Fibroblast of lung (primary cell): ENCODE measurements around the gene CDIPT. TPM values are rescaled to one million over a fixed set of nuclear protein-coding genes. Genes with fewer than 3 reads are reported as not detected.

Experiments
- DNase-seq, 2 donors: peaks; one replicate each; pipeline versions ENCODE4 v3.0.0 to v3.0.0-alpha.2; 2010; ENCODE audit warnings: low read depth in 2 of 2
- H2AFZ ChIP-seq: 2 replicates; pipeline ENCODE4 v1.5.1; 2012; ENCODE audit warnings: low read length, control low read depth, inconsistent platforms
- H3K27ac ChIP-seq: 2 replicates; pipeline ENCODE4 v1.5.1; 2011; ENCODE audit warnings: low read length, control low read depth; ENCODE audit not compliant: insufficient read depth
- H3K27me3 ChIP-seq: 2 replicates; pipeline ENCODE4 v1.5.1; 2011; ENCODE audit warnings: mild to moderate bottlenecking, low read length; ENCODE audit not compliant: control insufficient read depth, insufficient read depth
- H3K36me3 ChIP-seq: 2 replicates; pipeline ENCODE4 v1.5.1; 2011; ENCODE audit warnings: low read length; ENCODE audit not compliant: control insufficient read depth, insufficient read depth
- H3K4me1 ChIP-seq: 2 replicates; pipeline ENCODE4 v1.5.1; 2011; ENCODE audit warnings: low read length; ENCODE audit not compliant: control insufficient read depth, insufficient read depth; ENCODE audit errors: extremely low read depth
- H3K4me2 ChIP-seq: 2 replicates; pipeline ENCODE4 v1.5.1; 2011; ENCODE audit warnings: low read length, control low read depth; ENCODE audit not compliant: insufficient read depth; ENCODE audit errors: extremely low read depth
- H3K4me3 ChIP-seq, 4 experiments: fragments of 200-600 bp in 1 of 4; sonication (generic) in 1 of 4; replicated peaks in 1 of 4; 2 replicates each; pipeline ENCODE4 v1.5.1; 2011 to 2016; ENCODE audit warnings: low read length in 4 of 4, low read depth in 3 of 4, mild to moderate bottlenecking in 3 of 4, control low read depth in 2 of 4, inconsistent platforms in 1 of 4, mixed read lengths in 1 of 4; ENCODE audit not compliant: insufficient read depth in 1 of 4; ENCODE audit errors: control extremely low read depth in 1 of 4
- H3K79me2 ChIP-seq: 2 replicates; pipeline ENCODE4 v1.5.1; 2012; ENCODE audit warnings: mild to moderate bottlenecking, low read length, inconsistent platforms; ENCODE audit not compliant: control insufficient read depth, insufficient read depth
- H3K9ac ChIP-seq: 2 replicates; pipeline ENCODE4 v1.5.1; 2011; ENCODE audit warnings: mild to moderate bottlenecking, low read length, control low read depth; ENCODE audit not compliant: insufficient read depth
- H3K9me3 ChIP-seq: 2 replicates; pipeline ENCODE4 v1.5.1; 2012; ENCODE audit warnings: low read depth, low read length; ENCODE audit not compliant: control insufficient read depth, insufficient read depth
- H4K20me1 ChIP-seq: 2 replicates; pipeline ENCODE4 v1.5.1; 2011; ENCODE audit warnings: low read length; ENCODE audit not compliant: control insufficient read depth, insufficient read depth; ENCODE audit errors: extremely low read depth
- EZH2 ChIP-seq: IDR thresholded peaks from 2 replicates; pipeline ENCODE4 v1.5.1; 2012; ENCODE audit warnings: low read length, control low read depth, mild to moderate bottlenecking; ENCODE audit errors: missing control alignments
- polyA plus RNA-seq, 2 donors: library from polyadenylated mRNA; depleted of rRNA in 1 of 2; stranded (reverse) in 1 of 2; unstranded in 1 of 2; fragments of >200 nt; gene quantifications; 2 replicates each; pipeline ENCODE4 v1.2.1, GENCODE V29; 2011 to 2012; ENCODE audit warnings: missing spikeins in 1 of 2
- total RNA-seq: library from RNA; depleted of rRNA; stranded (reverse); fragments of >200 nt; gene quantifications from 2 replicates; pipeline ENCODE4 v1.2.1, GENCODE V29; 2014
- TF ChIP-seq, protein P1 (sequence below), 2 donors: IDR thresholded peaks in 1 of 2; conservative IDR thresholded peaks in 1 of 2; 1 replicate in 1 of 2; 2 replicates in 1 of 2; pipeline ENCODE4 v1.5.1; 2011 to 2012; ENCODE audit warnings: low read length in 2 of 2, control low read depth in 1 of 2, inconsistent platforms in 1 of 2, low read depth in 1 of 2, mild to moderate bottlenecking in 1 of 2

Gene CDIPT
- total and polyA plus RNA-seq, 2 donors (not counting 1 experiment from before 2014, with no cell fraction given): 84.9 to 99.6 TPM

DNA sequence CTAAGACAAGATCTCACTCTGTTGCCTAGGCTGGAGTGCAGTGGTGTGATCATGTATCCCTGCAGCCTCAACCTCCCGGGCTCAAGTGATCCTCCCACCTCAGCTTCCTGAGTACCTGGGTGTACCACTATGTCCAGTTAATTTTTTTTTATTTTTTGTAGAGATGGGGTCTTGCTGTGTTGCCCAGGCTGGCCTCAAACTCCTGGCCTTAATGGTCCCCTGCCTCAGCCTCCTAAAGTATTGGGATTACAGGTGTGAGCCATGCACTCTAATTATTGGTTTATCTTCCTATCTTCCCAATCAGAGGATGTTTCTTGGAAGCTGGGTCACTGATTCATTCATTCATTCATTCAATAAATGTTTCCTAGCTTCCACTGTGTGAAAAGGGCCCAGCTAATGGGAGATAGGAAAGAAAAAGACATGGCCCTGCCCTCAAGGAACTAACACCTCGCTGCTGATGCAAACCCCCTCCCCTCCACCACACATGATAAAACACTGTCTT lies 45.7 kb upstream of the CDIPT start:
- Histone ChIP-seq H3K36me3 (no peaks in the 10 kb centered on the region), H3K9ac (no peak overlapping the region), H3K79me2 (no peaks in the 10 kb centered on the region), H3K27me3 (no peaks in the 10 kb centered on the region), H3K4me3 (no peak overlapping the region), H3K9me3 (no peaks in the 10 kb centered on the region), H3K4me1 (no peaks in the 10 kb centered on the region), H3K27ac (no peak overlapping the region), H3K4me2 (no peak overlapping the region), H4K20me1 (no peaks in the 10 kb centered on the region), H2AFZ (no peak overlapping the region)
- no peak for TF ChIP-seq EZH2
- TF ChIP-seq, protein P1, sequence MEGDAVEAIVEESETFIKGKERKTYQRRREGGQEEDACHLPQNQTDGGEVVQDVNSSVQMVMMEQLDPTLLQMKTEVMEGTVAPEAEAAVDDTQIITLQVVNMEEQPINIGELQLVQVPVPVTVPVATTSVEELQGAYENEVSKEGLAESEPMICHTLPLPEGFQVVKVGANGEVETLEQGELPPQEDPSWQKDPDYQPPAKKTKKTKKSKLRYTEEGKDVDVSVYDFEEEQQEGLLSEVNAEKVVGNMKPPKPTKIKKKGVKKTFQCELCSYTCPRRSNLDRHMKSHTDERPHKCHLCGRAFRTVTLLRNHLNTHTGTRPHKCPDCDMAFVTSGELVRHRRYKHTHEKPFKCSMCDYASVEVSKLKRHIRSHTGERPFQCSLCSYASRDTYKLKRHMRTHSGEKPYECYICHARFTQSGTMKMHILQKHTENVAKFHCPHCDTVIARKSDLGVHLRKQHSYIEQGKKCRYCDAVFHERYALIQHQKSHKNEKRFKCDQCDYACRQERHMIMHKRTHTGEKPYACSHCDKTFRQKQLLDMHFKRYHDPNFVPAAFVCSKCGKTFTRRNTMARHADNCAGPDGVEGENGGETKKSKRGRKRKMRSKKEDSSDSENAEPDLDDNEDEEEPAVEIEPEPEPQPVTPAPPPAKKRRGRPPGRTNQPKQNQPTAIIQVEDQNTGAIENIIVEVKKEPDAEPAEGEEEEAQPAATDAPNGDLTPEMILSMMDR (conservative IDR thresholded peaks at IDR 0.05 in 1 of 2, IDR thresholded peaks at IDR 0.05 in 1 of 2; ENCODE audit: low read depth in 1 of 2, low read length in 2 of 2): no peak
- DNase-seq: no peak

- Histone ChIP-seq H3K4me2 (no peak overlapping the region), H3K9ac (no peak overlapping the region), H3K4me3 (no peak overlapping the region), H3K79me2 (no peaks in the 10 kb centered on the region), H4K20me1 (no peaks in the 10 kb centered on the region), H3K27ac (no peak overlapping the region), H3K4me1 (no peaks in the 10 kb centered on the region), H3K9me3 (no peaks in the 10 kb centered on the region), H3K27me3 (no peaks in the 10 kb centered on the region), H2AFZ (no peak overlapping the region), H3K36me3 (no peaks in the 10 kb centered on the region)
- TF ChIP-seq, protein P1 (conservative IDR thresholded peaks at IDR 0.05 in 1 of 2, IDR thresholded peaks at IDR 0.05 in 1 of 2; ENCODE audit: low read depth in 1 of 2, low read length in 2 of 2): no peak
- TF ChIP-seq EZH2: no peak
- DNase-seq: no peak
These were observed 44.9 kb upstream of the CDIPT start for GRCh38 chr16:29907973-29908372.

GRCh38 chr16:29906520-29907244 lies 43.7 kb upstream of the CDIPT start:
- H4K20me1 ChIP-seq: no peaks in the 10 kb centered on the region
- H2AFZ ChIP-seq: no peak overlapping the region
- H3K9me3 ChIP-seq: no peaks in the 10 kb centered on the region
- TF ChIP-seq, protein P1 (conservative IDR thresholded peaks at IDR 0.05 in 1 of 2, IDR thresholded peaks at IDR 0.05 in 1 of 2; ENCODE audit: low read depth in 1 of 2, low read length in 2 of 2): no peak
- no peak for TF ChIP-seq EZH2
- no peak overlapping the region for H3K27ac ChIP-seq
- H3K4me1 ChIP-seq: no peaks in the 10 kb centered on the region
- H3K27me3 ChIP-seq: no peaks in the 10 kb centered on the region
- H3K9ac ChIP-seq: no peak overlapping the region
- H3K4me3 ChIP-seq: no peak overlapping the region
- DNase-seq: no peak
- no peak overlapping the region for H3K4me2 ChIP-seq
- H3K79me2 ChIP-seq: no peaks in the 10 kb centered on the region
- no peaks in the 10 kb centered on the region for H3K36me3 ChIP-seq
